Cardiac septum (tissue), 1 donor: ENCODE results near the gene SDR42E2. TPM values are rescaled to one million over a fixed set of nuclear protein-coding genes. Genes with fewer than 3 reads are reported as not detected.
"Not testable (repeated sequence)": the region's sequence is repeated elsewhere in the genome, so short reads cannot be mapped to it uniquely, and the experiment has no call there.

ENCODE experiments used
- DNase-seq: peaks from one replicate; pipeline ENCODE4 v3.0.0-alpha.2; 2020; ENCODE audit warnings: low spot score
- intact Hi-C: fragments of 100-400 bp; cut with DNase I; formaldehyde crosslinking; loops from one replicate; pipeline ENCODE4 v1.14.0; 2022
- long read RNA-seq: library from polyadenylated mRNA; unstranded; transcript quantifications from one replicate; pipeline ENCODE4 v2.0.0, GENCODE V29; 2021
- total RNA-seq: library from RNA; stranded (reverse); fragmentation: NEBNext Ultra II Directional; extraction: Animal tissue kit (Norgen Biotek cat#: 25700); gene quantifications from one replicate; pipeline ENCODE4 v1.2.1, GENCODE V29; 2021
- donor health status: DM: no; HTN: no; CAD: no.

SDR42E2 gene
- total RNA-seq, result not detected
- long read RNA-seq, partial matches to known transcripts, result 0 of 1 reads
- long read RNA-seq, other reads (novel, unspliced or antisense), result 1 of 1 reads

- intact Hi-C loops, result no loop called here
- DNase-seq, result no peak
These were observed at the start of gene SDR42E2 for GRCh38 chr16:22161999-22162655. TSS of gene SDR42E2 (plus strand) at chr16:22162506. CDS start at chr16:22165583, 3,077 bp downstream.

GRCh38 chr16:22116095-22116700 is 46.1 kb upstream of the SDR42E2 start:
- no peak for DNase-seq
- intact Hi-C loops, result no loop called here

- intact Hi-C loops, result no loop called here
- DNase-seq, result no peak
These were observed 44.7 kb upstream of the SDR42E2 start for GRCh38 chr16:22117609-22118008.

- no peak for DNase-seq
- intact Hi-C loops, result no loop called here
These were observed 41.9 kb upstream of the SDR42E2 start for GRCh38 chr16:22120440-22120839.

- DNase-seq, result no peak
- intact Hi-C loops, result no loop called here
These were observed 40.1 kb upstream of the SDR42E2 start for GRCh38 chr16:22122239-22122638.

- intact Hi-C loops, result no loop called here
- no peak for DNase-seq
These were observed 39.2 kb upstream of the SDR42E2 start for GRCh38 chr16:22123146-22123545.

- intact Hi-C loops, result no loop called here
- DNase-seq, result peak; percentile 10
These were observed 38.4 kb upstream of the SDR42E2 start for GRCh38 chr16:22123759-22124490.

- DNase-seq, result no peak
- intact Hi-C loops, result no loop called here
These were observed 37.6 kb upstream of the SDR42E2 start for GRCh38 chr16:22124583-22125284.

GRCh38 chr16:22126037-22126558 is 36.2 kb upstream of the SDR42E2 start:
- intact Hi-C loops, result no loop called here
- no peak for DNase-seq

- intact Hi-C loops, result not testable (repeated sequence)
These were observed 33.8 kb upstream of the SDR42E2 start for GRCh38 chr16:22128537-22128936.

GRCh38 chr16:22130528-22130927 is 31.8 kb upstream of the SDR42E2 start:
- intact Hi-C loops, result no loop called here
- no peak for DNase-seq

More at GRCh38 chr16:22128537-22128936, 33.8 kb upstream of the SDR42E2 start:
- DNase-seq, result not testable (repeated sequence)

- intact Hi-C loops, result no loop called here
- DNase-seq, result no peak
These were observed 29.5 kb upstream of the SDR42E2 start for GRCh38 chr16:22132801-22133200.

- intact Hi-C loops, result no loop called here
- DNase-seq, result no peak
These were observed 23.8 kb upstream of the SDR42E2 start for GRCh38 chr16:22138482-22138881.

GRCh38 chr16:22139008-22139407 is 23.3 kb upstream of the SDR42E2 start:
- no peak for DNase-seq
- intact Hi-C loops, result no loop called here

- intact Hi-C loops, result no loop called here
- DNase-seq, result no peak
These were observed 22.6 kb upstream of the SDR42E2 start for GRCh38 chr16:22139732-22140131.

GRCh38 chr16:22141767-22142166 is 20.5 kb upstream of the SDR42E2 start:
- intact Hi-C loops, result no loop called here
- DNase-seq, result no peak

- DNase-seq, result no peak
- intact Hi-C loops, result no loop called here
These were observed 17.8 kb upstream of the SDR42E2 start for GRCh38 chr16:22144520-22144919.

- no peak for DNase-seq
These were observed 14.5 kb upstream of the SDR42E2 start for GRCh38 chr16:22147853-22148252.

GRCh38 chr16:22151246-22151998 is 10.9 kb upstream of the SDR42E2 start:
- no peak for DNase-seq
- intact Hi-C loops, result no loop called here

More at GRCh38 chr16:22147853-22148252, 14.5 kb upstream of the SDR42E2 start:
- intact Hi-C loops, result no loop called here
